HS-27A (cell line): ENCODE data around the gene SGCG.
"Not testable (repeated sequence)": the region's sequence is repeated elsewhere in the genome, so short reads cannot be mapped to it uniquely, and the experiment has no call there.

Experiments used
- DNase-seq: peaks from one replicate; pipeline ENCODE4 v3.0.0-alpha.2; 2012; ENCODE audit warnings: low read depth, missing footprints

Gene SGCG

DNA sequence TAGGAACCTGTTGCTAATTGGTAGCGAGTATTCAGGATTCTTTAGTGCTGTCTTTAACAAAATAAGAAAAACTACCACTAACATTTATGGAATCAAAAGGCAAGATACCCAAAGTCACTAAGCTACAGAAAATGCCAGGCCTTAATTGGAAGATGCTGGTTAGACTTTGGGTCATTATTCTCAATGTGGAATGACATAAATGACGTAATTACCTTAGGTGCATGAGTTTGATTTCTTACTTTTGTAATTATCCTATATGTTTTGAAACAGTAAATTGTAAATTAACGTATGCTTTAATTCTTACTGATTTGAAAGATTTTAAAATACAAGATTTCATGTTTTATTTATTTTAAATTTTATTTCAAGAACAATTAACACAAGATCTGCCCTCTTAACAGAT, 25.0 kb downstream of the SGCG start:
- DNase-seq, result no peak

DNA sequence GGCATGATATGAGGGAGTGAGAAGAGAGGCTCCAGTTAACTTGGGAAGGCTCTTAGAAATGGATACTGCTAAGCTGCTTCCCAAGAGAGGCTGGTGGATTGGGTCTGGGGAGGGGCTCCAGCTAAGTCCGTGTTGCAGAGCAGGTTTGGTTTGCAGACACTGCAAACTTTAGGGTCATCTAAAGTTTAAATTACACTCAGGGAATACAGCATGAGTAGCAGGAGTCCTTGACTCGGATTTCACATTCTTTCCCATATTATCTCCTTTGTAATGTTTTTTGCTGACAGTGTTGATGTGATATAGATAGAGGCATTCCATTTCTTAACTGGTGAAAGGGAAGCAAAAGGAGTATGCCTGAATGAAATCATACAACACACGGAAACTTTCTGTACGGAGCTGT, 31.9 kb downstream of the SGCG start:
- DNase-seq, result no peak

DNA sequence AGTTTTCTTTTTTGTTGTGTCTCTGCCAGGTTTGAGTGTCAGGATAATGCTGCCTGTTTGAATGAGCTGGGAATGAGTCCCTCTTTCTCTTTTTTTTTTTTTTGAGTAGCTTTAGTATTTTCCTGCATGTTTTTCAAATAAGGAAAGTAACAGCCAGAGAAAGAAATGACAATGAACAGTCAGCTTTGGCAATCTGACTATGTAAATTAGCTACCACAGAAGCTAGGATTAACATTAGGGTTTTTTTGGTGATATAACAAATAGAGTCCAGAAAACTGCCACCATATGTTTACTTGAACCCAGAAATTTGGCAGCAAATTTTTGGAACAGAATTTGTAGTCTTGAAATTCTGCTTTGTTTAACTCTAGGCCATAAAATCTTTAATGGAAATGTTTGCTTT, 50.5 kb downstream of the SGCG start:
- DNase-seq, result no peak

DNA sequence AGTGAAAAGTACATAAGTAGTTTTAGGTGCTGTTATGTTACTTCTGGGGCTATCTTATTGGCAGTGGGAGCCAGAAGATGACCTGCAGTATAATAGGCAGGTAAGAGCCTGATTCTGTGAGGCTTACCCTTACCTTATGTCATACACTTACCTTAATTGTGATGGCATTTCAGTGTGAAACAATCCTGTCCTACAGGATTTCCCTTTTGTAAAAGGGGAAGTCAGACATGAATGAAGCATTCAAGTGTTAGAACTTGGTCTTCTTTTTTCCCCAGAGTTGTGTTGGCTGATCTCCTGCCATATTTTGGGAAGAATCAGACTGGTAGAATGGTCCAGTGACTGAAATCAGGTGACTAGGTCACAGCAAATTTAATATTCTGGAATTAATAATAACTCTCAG, 55.2 kb downstream of the SGCG start:
- no peak for DNase-seq

DNA sequence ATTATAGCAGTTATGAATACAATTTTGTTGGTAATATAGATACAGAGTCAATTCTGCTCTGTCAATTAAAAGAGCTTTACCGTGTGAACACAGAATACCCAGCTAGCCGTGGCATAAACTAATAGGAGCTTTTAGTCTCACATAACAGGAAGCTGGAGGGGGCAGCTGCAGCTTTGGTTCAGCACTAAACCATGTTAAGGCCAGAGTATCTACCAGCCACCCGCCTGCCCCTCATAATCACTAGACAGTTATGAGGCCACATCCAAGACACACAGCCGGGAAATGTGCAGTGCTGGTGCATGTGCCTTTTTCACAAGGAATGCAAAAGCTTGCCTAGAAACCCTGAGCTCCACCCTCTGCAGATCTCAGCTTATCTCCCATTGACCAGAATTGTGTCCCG, 62.3 kb downstream of the SGCG start:
- no peak for DNase-seq

DNA sequence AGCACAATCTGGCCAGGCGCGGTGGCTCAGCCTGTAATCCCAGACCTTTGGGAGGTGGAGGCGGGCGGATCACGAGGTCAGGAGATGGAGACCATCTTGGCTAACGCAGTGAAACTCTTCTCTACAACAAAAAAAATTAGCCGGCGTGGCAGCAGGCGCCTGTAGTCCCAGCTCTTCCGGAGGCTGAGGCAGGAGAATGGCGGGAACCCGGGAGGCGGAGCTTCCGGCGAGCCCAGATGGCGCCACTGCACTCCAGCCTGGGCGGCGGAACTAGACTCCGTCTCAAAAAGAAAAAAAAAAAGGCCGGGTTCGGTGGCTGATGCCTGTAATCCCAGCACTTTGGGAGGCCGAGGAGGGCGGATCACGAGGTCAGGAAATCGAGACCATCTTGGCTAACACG, 67.6 kb downstream of the SGCG start:
- not testable (repeated sequence) for DNase-seq

DNA sequence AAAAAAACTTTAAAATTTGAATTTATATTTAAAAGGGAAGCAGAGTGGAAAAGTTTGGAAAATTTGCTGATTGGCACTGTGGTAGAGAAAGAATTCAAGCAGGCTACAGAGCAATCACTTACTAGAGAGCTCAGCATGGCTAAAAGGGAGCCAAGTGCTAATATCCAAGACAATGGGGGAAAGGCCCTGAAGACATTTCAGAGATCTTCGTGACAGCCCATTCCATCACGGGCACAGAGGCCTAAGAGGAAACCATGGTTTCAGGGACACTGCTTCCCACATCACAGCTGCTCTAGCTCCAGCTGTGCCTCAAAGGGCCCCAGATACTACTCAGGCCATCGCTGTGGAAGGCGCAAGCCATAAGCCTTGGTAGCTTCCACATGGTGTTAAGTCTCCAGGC, 73.7 kb downstream of the SGCG start:
- DNase-seq, result no peak

DNA sequence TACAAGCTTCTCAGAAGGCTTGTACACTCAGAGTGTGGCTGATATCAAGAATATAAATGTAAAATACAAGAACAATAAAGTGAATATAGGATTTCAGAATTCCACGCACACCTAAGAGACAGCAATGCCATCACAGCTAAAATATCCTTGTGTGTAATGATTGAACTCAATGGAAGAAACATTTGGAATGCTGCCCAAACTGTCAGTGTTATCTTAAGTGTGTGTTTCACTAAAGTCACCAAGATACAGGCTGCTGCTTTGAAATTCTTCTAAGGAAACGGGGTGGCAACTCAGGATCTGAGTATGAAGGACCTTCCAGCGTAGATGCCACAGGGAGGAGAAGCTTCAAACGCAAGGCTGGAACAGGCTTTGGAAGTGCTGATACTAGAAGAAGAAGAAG, 86.8 kb downstream of the SGCG start:
- no peak for DNase-seq

DNA sequence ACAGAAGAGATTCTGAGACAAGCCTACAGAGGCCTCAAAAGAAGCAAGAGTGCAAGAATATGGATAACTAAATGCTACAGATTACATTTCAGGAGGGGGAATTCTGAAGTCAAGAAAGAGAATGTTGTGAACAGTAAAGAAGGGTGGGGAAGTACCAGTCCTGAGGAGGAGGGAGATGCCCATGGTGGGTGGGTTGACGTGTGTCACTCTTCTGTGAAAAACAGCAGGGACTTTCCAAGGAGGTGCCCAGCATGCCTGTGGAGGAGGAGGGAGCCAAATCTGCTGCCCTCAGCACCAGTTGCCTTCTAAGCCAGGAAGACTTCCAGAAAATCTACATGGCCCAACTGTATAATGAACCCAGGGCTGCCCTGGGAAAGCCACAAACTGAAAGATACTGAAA, 87.7 kb downstream of the SGCG start:
- no peak for DNase-seq

DNA sequence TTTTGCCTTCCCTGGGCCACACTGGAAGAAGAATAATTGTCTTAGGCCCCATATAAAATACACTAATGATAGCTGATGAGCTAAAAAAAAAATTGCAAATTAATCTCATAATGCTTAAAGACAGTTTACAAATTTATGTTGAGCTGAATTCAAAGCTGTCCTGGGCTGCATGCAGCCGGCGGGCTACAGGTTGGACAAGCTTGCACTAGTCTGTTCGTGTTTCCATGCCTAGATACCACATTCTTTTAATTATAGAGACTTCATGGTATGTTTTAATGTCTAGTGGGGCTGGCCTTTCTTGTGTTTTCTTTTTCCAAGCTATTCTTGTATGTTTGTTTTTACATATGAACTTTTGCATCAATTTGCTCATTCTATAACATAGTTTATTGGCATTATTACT, 90.6 kb downstream of the SGCG start:
- DNase-seq, result no peak

DNA sequence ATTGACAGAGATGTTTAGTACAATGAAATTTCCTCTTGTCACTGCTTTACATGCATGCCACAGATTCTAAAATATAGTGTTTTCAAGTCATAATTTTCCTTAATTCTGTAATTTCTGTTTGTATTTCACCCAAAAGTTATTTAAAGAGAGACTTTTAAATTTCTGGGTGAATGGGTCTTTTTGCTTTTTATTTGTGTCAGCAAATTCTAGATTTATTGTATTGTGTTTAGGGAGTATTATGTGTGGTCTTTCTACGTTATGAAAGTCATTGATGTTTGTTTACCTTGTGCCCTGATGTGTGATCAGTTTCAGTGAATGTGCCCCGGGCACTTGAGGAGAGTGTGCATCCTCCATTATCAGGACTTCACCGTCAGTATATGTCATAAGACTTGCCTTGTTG, 92.7 kb downstream of the SGCG start:
- DNase-seq, result no peak

DNA sequence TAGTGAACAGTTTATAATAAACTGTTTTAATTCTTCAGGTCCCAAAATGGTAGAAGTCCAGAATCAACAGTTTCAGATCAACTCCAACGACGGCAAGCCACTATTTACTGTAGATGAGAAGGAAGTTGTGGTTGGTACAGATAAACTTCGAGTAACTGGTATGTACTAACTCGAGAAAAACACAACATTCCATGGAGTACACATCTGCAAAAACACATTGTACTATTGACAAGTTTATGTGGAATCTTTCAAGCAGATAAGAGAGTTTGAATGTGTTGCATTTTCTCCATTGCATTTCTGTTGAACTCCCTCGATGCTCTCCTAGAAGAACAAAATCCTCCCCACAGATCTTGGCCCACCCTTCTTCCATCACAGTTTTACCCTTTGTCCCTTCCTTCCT, 98.5 kb downstream of the SGCG start:
- no peak for DNase-seq

DNA sequence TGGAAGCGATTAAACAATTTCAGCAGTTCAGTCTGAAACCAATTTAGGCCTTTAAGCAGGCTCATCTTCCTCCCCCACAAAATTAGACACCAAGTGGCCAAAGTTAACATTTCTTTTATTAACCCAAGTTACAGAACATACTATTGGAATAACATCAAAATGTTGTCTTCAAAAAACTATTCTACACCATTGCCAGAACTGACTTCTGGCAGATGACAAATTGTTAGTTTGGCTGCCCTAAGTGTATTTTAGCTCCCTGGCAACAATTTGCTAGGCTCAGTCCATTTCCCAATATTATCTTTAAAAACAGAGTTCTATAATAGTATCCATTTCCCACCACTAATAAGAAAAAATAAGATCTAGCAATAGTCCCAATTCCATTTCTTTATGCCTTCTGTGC, 107.8 kb downstream of the SGCG start:
- no peak for DNase-seq

DNA sequence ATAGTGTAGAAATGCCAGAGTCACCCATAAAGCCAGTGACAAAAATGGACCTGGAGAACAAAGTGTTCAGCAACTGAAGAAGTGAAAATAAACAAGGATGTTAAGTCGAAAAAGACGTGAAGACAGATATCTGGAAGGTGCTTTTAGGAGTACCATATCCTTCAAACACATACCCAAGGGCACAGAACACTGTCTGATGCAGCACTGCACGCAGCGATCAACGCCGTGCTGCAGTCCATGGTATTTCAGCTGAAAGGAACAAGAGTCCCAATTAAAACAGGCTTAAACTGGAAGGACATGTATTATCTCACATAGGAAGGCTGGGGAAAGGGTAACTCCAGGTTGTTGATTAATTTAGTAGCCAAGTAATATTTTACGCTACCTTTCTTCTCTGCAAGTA, 108.2 kb downstream of the SGCG start:
- DNase-seq, result no peak

DNA sequence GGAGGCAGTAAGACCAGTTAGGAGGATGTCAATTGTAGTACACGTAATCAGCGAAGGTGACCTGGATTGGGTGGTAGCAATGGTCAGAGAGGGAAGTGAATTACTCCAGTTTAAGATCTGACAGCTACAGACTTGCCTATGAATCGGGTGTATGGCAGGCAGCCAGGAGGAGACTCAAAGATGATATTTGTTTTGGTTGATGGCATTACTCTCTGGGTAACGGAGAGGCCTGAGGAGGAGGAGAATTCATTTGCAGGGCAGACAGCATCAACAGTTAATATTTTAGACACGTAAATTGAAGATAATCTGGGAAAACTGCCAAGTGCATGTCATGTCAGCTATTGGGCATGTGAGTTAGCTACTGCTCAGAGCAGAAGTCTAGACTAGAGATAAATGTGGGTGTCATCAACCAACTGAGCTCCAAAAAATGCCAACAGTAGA, 109.2 kb downstream of the SGCG start:
- DNase-seq, result peak; percentile 7

DNA sequence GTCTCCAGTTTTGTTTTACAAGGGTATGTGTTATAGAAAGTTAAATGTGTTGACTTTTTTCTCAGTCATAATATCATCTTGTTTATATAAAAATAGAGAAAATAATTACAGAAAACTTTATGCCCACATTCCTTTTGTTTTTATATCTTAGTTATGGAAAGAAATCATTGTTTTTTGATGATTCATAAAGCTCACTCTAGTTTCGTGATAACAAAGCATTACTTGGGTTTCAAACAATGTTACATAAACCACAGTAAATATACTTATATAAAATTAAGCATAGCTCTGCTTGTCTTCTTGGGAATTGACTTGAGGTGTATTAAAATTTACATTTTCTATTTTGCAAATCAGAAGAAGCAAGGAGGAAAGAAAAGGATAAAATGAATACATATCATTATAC, 111.8 kb downstream of the SGCG start:
- no peak for DNase-seq

DNA sequence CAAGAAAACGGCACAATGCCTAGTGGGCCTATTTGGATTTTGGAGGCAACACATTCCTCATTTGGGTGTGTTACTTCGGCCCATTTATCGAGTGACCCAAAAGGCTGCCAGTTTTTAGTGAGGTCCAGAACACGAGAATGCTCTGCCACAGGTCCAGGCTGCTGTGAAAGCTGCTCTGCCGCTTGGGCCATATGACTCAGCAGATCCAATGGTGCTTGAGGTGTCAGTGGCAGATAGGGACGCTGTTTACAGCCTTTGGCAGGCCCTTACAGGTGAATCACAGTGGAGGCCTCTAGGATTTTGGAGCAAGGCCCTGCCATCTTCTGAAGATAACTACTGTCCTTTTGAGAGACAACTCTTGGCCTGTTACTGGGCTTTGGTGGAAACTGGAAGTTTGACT, 134.1 kb downstream of the SGCG start:
- not testable (repeated sequence) for DNase-seq

DNA sequence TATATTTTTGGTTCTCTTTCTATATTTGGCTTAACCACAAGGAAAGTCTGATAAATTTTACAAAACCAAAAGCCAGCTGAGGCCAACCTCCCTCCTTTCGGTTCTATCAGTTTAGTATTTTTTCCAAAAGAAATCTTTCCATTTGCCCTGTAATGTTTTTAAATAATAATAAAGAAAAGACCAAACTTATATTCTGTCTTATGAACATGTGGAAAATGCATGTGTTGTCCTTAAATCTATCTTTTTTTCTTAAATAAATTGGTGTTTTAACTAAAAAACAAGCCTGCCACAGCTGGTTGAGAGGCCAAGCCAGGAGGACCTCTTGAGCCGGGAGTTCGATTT, 139.1 kb downstream of the SGCG start:
- DNase-seq, result no peak

DNA sequence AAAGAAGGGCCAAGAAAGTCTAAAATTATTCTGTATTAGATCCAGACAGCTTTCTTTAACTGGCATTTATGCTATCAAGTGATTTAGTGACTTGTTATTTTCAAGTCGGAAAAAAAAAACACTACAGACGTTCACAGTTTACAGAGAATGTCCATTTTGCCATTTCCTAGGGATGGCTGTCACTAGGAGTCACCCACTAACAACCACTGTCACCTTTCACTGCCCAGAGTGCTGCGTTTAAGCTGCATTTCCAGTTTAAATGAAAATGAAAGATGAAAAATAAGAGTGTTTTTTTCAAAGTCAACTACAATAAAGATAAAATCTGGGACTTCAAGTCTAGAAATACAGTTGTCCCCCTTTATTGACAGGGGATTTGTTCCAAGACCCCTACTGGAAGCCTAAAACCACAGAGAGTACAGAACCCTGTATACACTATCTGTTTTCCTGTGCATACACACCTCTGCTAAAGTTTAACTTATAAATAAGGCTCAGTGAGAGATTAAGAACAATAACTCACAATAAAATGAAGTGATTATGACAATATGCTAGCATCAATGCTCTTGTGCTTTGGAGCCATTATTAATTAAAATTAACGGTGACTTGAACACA, 140.3 kb downstream of the SGCG start:
- no peak for DNase-seq

DNA sequence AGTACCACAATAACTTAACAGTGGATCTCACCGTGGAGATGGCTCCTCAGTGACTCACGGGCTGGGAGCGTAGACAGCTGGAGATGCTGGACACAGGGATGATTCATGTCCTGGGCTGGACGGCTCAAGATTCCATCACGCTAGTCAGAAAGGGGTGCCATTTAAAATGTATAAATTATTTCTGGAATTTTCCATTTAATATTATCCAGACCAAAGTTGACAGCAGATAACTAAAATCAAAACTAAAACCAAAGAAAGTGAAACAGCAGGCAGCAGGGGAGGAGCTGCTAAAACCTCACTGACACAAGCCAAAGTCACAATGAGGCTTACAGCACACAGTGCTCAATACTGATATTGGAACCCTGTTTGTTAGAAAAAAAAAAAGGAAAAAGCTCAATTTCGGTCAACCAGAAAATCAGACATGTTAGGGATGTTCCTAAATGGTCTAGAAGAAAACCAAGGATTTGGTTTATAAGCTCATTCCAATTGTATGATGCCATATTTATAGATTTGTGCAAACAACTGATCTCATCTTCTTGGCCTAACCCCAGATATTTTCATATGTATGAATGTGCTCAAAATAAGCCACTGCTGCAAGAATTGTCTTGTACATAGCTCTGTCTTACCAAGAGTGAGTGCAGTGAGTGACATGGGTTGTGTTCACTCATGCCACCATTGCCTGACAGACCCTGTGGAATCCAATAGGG, 140.9 kb downstream of the SGCG start:
- DNase-seq, result peak; percentile 80

DNA sequence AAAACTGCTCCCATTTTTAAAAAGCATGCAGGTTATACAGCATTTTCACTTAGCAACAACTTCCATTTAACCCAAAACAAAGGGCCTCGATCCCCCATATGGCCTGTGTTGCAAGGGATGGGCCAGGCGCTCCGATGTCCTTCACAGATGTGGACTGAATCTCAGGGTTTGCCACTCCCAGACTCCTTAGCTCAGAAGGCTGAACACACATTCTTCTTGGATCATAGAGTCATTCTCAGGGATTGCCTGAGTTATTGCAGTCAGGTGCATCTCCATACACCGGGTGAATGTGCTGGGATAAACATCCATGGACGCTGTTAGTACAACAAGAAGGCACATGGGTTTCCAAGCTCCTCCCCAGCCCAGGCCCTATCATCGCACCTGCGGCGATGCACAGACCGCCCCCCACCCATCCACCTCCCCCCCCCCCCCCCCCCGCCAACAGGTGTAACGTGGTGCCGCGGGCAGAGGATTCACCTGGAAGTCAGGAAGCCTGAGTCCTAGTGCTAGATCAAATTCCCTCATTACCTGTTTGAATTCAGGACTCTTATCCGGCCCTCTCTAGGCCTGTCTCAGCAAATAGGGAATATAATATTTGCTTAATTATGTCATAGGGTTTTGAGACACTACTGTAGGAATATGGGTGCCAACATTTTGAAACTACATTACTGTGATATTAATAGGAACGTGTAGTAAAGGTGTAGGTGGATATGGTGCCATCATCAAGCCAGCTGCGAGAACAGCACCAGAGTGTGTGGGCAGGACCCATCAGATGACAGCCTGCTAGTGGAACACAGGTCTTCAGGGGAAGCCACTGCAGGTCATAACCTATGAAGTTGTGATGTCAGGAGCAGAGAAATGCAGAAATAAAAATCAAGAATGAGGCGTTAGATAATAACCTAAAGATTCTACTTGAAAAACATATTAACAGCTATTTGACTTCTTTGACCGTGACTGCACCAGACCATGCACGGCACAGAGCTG, 141.9 kb downstream of the SGCG start:
- DNase-seq, result no peak

DNA sequence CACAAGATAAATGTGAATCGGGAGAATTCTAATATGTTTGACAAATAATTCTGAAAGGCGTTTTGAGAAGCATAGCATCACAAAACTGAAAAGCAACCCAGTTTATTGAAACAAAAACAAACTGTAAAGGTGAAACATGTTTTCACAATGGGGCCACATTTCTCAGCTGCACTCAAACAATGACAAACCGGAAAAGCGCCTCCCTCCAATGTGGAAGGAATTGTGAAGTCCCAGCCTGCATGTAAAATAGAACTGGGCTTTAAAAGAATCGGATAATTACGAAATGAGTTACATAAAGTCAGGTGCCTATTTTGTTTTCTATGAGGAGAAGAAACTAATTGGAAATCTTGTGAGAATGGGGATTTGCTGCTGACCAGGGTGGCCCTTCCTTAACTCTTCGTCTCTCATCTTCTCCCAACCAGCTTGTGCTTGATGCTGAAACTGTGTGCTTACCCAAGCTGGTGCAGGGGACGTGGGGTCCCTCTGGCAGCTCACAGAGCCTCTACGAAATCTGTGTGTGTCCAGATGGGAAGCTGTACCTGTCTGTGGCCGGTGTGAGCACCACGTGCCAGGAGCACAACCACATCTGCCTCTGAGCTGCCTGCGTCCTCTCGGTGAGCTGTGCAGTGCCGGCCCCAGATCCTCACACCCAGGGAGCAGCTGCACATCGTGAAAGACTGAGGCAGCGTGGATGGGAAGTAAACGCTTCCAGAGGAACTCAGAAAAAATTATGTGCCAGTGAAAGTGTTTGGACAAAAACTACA, 143.3 kb downstream of the SGCG start:
- DNase-seq, result no peak
